Heart left ventricle (tissue), 16 donors: Measurements from ENCODE around the gene SSBP3. TPM values are rescaled to one million over a fixed set of nuclear protein-coding genes. Genes with fewer than 3 reads are reported as not detected.
A peak's percentile ranks its signal among the peaks of the same experiment; 100 is the strongest.

Source experiments
- ATAC-seq, 4 donors: fragments of 200-7000 bp; cut with Tn5 transposase; one replicate each; pipeline ENCODE4 v1.9.1; 2020 to 2022; ENCODE audit warnings: moderate library complexity in 4 of 4, mild to moderate bottlenecking in 3 of 4, moderate number of reproducible peaks in 1 of 4
- DNase-seq, 5 donors: peaks; one replicate each; pipeline ENCODE4 v3.0.0-alpha.2; 2020
- H3K27ac ChIP-seq, 12 donors: fragments of 200-600 bp; sonication (generic) in 4 of 12; one replicate each; pipeline versions ENCODE4 v1.5.0 to v1.8.0; 2016 to 2022; ENCODE audit warnings: mild to moderate bottlenecking in 2 of 12
- H3K27me3 ChIP-seq, 9 donors: fragments of 200-600 bp; sonication (generic) in 2 of 9; one replicate each; pipeline versions ENCODE4 v1.5.1 to v1.8.0; 2016 to 2022; ENCODE audit warnings: mild to moderate bottlenecking in 3 of 9
- H3K36me3 ChIP-seq, 9 donors: fragments of 200-600 bp; sonication (generic) in 2 of 9; one replicate each; pipeline versions ENCODE4 v1.5.0 to v1.8.0; 2018 to 2022; ENCODE audit warnings: mild to moderate bottlenecking in 2 of 9
- H3K4me1 ChIP-seq, 12 donors: fragments of 200-600 bp; sonication (generic) in 4 of 12; one replicate each; pipeline versions ENCODE4 v1.5.0 to v1.8.0; 2016 to 2022; ENCODE audit warnings: mild to moderate bottlenecking in 3 of 12
- H3K4me3 ChIP-seq, 12 donors: fragments of 200-600 bp; sonication (generic) in 4 of 12; one replicate each; pipeline versions ENCODE4 v1.5.0 to v1.8.0; 2017 to 2022; ENCODE audit warnings: mild to moderate bottlenecking in 9 of 12, moderate library complexity in 4 of 12
- H3K9me3 ChIP-seq, 12 donors: fragments of 200-600 bp; sonication (generic) in 4 of 12; one replicate each; pipeline versions ENCODE4 v1.5.0 to v1.8.0; 2016 to 2022; ENCODE audit warnings: mild to moderate bottlenecking in 1 of 12
- POLR2A ChIP-seq, 2 donors: fragments of 450-650 bp; IDR thresholded peaks; one replicate each; pipeline ENCODE4 v1.6.1; 2017; ENCODE audit warnings: antibody characterized with exemption in 2 of 2, mild to moderate bottlenecking in 2 of 2, moderate library complexity in 2 of 2
- WGBS, 4 donors: extraction: QIAGEN DNeasy Blood & Tissue Kit in 2 of 4; methylation state at CpG; one replicate each; pipeline versions ENCODE4 v1.1.5 to v1.1.7; 2013 to 2018; 5-methylcytosine and 5-hydroxymethylcytosine counted together
- intact Hi-C, 10 donors: fragments of 100-400 bp; cut with DNase I; formaldehyde crosslinking; loops; one replicate each; pipeline versions ENCODE4 v1.11.1 to v1.14.2; 2022
- polyA plus RNA-seq, 2 donors: library from polyadenylated mRNA; stranded (reverse); fragments of 200-250 nt; gene quantifications; one replicate each; pipeline ENCODE4 v1.2.3, GENCODE V29; 2013
- total RNA-seq, 9 donors: library from RNA; depleted of rRNA in 2 of 9; stranded (reverse); fragments of >200 nt in 2 of 9; fragmentation: NEBNext Ultra II Directional in 3 of 9; extraction: Animal tissue kit (Norgen Biotek cat#: 25700) in 3 of 9; gene quantifications; one replicate each; pipeline versions ENCODE4 v1.1.0 to v1.2.4, GENCODE V29; 2016 to 2023
- TF ChIP-seq, protein P1 (sequence below), 12 donors: fragments of 200-600 bp; sonication (generic) in 4 of 12; IDR thresholded peaks; one replicate each; pipeline versions ENCODE4 v1.5.0 to v1.8.0; 2018 to 2022; ENCODE audit warnings: antibody characterized with exemption in 12 of 12, mild to moderate bottlenecking in 5 of 12
- donor health status: ischemic (EF 13 %, LVEDD 7.1; RV severe dilation, severe dysfunction).
- donor health status: healthy with polysubstance abuse.
- donor health status: DM: no; HTN: yes; CAD: no.
- donor health status: DM: no; HTN: no; CAD: no.
- donor health status: ischemic (EF 25% LVEDD 6.9; RV normal size, moderate dysfunction).
- donor health status: ischemic (EF 25% LVEDD 5.7; RV mildly dilated, moderate dysfunction).
- donor health status: healthy.
- donor health status: DM: yes; HTN: yes; CAD: no.
- donor health status: ischemic (EF 35%, LVEDD 5.7; RV mildly dilated, moderate dysfunction).
- donor health status: nonischemic (EF 11% LVEDD 7.7; RV severe dilation, severe dysfunction).
- donor health status: DM: yes; HTN: yes; CAD: no.
- donor health status: PGD.
- donor health status: ischemic (EF 29% LVEDD 5.4; RV normal size, mild dysfunction).
- donor health status: nonischemic (EF 23%, LVEDD 6.1; RV moderate dilation, normal function).

Gene SSBP3
- total and polyA plus RNA-seq, 11 donors = 20.8 to 61.8 (median 48.1) TPM

- Histone ChIP-seq H3K9me3 (no peaks in the 10 kb centered on the region), H3K4me1 (peaks cover 0 to 45% (median 23%) of the 10 kb centered on the region in 12 donors), H3K27me3 (no peaks in the 10 kb centered on the region), H3K36me3 (peaks cover 0 to 38% (median 34%) of the 10 kb centered on the region in 9 donors), H3K27ac (peak overlapping the region in 4 of 12 donors; percentile 52 to 74 (median 70)), H3K4me3 (peak overlapping the region in 1 of 12 donors; percentile 17)
- TF ChIP-seq POLR2A (IDR thresholded peaks at IDR 0.05) = no peak
- TF ChIP-seq, protein P1, sequence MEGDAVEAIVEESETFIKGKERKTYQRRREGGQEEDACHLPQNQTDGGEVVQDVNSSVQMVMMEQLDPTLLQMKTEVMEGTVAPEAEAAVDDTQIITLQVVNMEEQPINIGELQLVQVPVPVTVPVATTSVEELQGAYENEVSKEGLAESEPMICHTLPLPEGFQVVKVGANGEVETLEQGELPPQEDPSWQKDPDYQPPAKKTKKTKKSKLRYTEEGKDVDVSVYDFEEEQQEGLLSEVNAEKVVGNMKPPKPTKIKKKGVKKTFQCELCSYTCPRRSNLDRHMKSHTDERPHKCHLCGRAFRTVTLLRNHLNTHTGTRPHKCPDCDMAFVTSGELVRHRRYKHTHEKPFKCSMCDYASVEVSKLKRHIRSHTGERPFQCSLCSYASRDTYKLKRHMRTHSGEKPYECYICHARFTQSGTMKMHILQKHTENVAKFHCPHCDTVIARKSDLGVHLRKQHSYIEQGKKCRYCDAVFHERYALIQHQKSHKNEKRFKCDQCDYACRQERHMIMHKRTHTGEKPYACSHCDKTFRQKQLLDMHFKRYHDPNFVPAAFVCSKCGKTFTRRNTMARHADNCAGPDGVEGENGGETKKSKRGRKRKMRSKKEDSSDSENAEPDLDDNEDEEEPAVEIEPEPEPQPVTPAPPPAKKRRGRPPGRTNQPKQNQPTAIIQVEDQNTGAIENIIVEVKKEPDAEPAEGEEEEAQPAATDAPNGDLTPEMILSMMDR (IDR thresholded peaks at IDR 0.05) = no peak
- DNase-seq (no peak), ATAC-seq (no peak)
- WGBS, 4 donors = 90 to 95% (median 92%) methylated on average over 12 of the region's 12 CpGs
- intact Hi-C loops = loop anchor here in 1 of 10 donors (10.0 kb wide), 1 partner anchor 184 kb away; the partner anchor contains the start of gene SSBP3
Measured at GRCh38 chr1:54221113-54221834, 184.9 kb downstream of the SSBP3 start.

DNA sequence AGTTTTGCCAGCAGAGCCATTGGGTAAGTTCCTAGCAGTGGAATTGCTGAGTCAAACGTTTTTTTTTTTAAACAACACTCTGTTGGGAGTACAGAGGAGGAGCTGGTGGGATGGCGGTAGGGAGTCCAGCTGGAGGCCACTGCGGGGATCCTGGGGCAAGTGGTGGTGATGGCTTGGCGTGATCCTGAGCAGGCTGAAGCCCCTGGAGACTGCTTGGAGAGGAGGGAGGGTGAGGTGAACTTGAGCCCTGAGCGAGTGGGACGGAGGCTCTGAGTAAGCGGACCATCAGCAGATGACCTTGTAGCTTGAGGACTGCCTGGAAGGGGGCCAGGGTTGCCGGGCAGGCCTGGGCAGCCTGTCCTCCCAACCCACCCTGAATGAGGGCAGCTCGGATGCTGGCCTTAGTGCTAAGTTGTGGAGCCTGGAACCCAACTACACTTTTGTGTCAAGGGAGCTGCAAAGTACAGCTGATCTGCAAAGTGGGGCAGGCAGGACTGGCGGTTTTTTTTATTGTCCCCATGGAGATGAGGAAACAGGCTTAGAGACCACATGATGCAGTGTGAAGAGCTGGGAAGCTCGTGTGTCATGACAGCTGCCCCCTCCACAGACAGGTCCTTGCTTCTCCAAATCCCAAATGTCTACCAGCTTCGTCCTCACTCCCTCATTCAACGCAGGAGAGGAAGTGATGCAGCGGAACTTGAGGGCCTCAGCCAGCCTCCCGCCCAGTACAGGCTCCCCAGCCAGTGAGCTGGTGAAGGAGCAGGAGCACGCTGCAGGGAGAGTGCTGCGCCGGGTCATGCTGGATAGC is 186.0 kb downstream of the SSBP3 start:
- H3K36me3 ChIP-seq = peaks cover 0 to 40% (median 38%) of the 10 kb centered on the region in 9 donors

GRCh38 chr1:54219688-54220003 is 186.5 kb downstream of the SSBP3 start:
- Histone ChIP-seq H3K27ac (peak overlapping the region in 10 of 12 donors; percentile 29 to 74 (median 53)), H3K9me3 (no peaks in the 10 kb centered on the region), H3K4me3 (no peak overlapping the region), H3K4me1 (peaks cover 0 to 45% (median 23%) of the 10 kb centered on the region in 12 donors), H3K36me3 (peaks cover 0 to 46% (median 44%) of the 10 kb centered on the region in 9 donors), H3K27me3 (no peaks in the 10 kb centered on the region)
- no peak for TF ChIP-seq POLR2A (IDR thresholded peaks at IDR 0.05)
- TF ChIP-seq, protein P1 (IDR thresholded peaks at IDR 0.05) = no peak
- no peak for DNase-seq
- no peak for ATAC-seq
- 60 to 64% (median 62%) methylated on average over 3 of the region's 3 CpGs for WGBS, 4 donors
- intact Hi-C loops = loop anchor here in 4 of 10 donors (2.0 to 10.0 kb wide), 4 partner anchors 53 to 269 kb away; partner anchors contain the start of gene SSBP3 (in 1 of the 4)

More for the DNA sequence above, 186.0 kb downstream of the SSBP3 start:
- no peaks in the 10 kb centered on the region for H3K9me3 ChIP-seq
- H3K4me1 ChIP-seq = peaks cover 0 to 45% (median 23%) of the 10 kb centered on the region in 12 donors
- no peaks in the 10 kb centered on the region for H3K27me3 ChIP-seq
- H3K4me3 ChIP-seq = peak overlapping the region in 6 of 12 donors; percentile 8 to 23 (median 13)
- ATAC-seq (peak; percentile 65 to 87 (median 77)), DNase-seq (peak; percentile 64 to 84 (median 79))
- WGBS, 4 donors = 35 to 40% (median 37%) methylated on average over 17 to 18 of the region's 18 CpGs
- intact Hi-C loops = loop anchor here in 1 of 10 donors (10.0 kb wide), 1 partner anchor 185 kb away; the partner anchor contains the start of gene SSBP3
- no peak for TF ChIP-seq POLR2A (IDR thresholded peaks at IDR 0.05)
- TF ChIP-seq, protein P1 (IDR thresholded peaks at IDR 0.05) = no peak
- peak overlapping the region in 10 of 12 donors; percentile 29 to 74 (median 53) for H3K27ac ChIP-seq
